HL-60/S4 (cell line): ENCODE measurements around the gene NLRP7.
"Not testable (repeated sequence)": the region's sequence is repeated elsewhere in the genome, so short reads cannot be mapped to it uniquely, and the experiment has no call there.

Experiments used
- in situ Hi-C: fragments of 300-500 bp; cut with MboI; formaldehyde crosslinking; loops from 2 replicates; pipeline ENCODE4 v1.14.3; 2022; ENCODE audit warnings: low sequenced_read_pairs

NLRP7 gene

GRCh38 chr19:54947381-54947780, at the start of gene NLRP7:
Gene NLRP7, minus strand, starts transcription at chr19:54947530.
- in situ Hi-C loops, result no loop called here

GRCh38 chr19:54995561-54995960, 48.2 kb upstream of the NLRP7 start:
- in situ Hi-C loops, result no loop called here

- in situ Hi-C loops, result not testable (repeated sequence)
Measured at GRCh38 chr19:54989531-54989930, 42.2 kb upstream of the NLRP7 start.

GRCh38 chr19:54982562-54982961, 35.2 kb upstream of the NLRP7 start:
- in situ Hi-C loops, result not testable (repeated sequence)

- in situ Hi-C loops, result not testable (repeated sequence)
Measured at GRCh38 chr19:54973229-54974090, 26.1 kb upstream of the NLRP7 start.

GRCh38 chr19:54971446-54971845, 24.1 kb upstream of the NLRP7 start:
- in situ Hi-C loops, result not testable (repeated sequence)

- in situ Hi-C loops, result no loop called here
Measured at GRCh38 chr19:54969647-54970046, 22.3 kb upstream of the NLRP7 start.

GRCh38 chr19:54967611-54968010, 20.3 kb upstream of the NLRP7 start:
- in situ Hi-C loops, result no loop called here

- in situ Hi-C loops, result not testable (repeated sequence)
Measured at GRCh38 chr19:54965055-54965454, 17.7 kb upstream of the NLRP7 start.

- in situ Hi-C loops, result no loop called here
Measured at GRCh38 chr19:54959840-54960239, 12.5 kb upstream of the NLRP7 start.

- in situ Hi-C loops, result no loop called here
Measured at GRCh38 chr19:54955376-54955775, 8.0 kb upstream of the NLRP7 start.

GRCh38 chr19:54953345-54953713, 6.0 kb upstream of the NLRP7 start:
- in situ Hi-C loops, result not testable (repeated sequence)

GRCh38 chr19:54952591-54953344, 5.4 kb upstream of the NLRP7 start:
- in situ Hi-C loops, result no loop called here

- in situ Hi-C loops, result not testable (repeated sequence)
Measured at GRCh38 chr19:54950580-54950979, 3.2 kb upstream of the NLRP7 start.

- in situ Hi-C loops, result no loop called here
Measured at GRCh38 chr19:54949412-54949811, 2.1 kb upstream of the NLRP7 start.

- in situ Hi-C loops, result not testable (repeated sequence)
Measured at GRCh38 chr19:54943772-54944361, 3.5 kb downstream of the NLRP7 start.

- in situ Hi-C loops, result not testable (repeated sequence)
Measured at GRCh38 chr19:54939538-54939937, 7.8 kb downstream of the NLRP7 start.

GRCh38 chr19:54938906-54939305, 8.4 kb downstream of the NLRP7 start:
- in situ Hi-C loops, result no loop called here

GRCh38 chr19:54937926-54938325, 9.4 kb downstream of the NLRP7 start:
- in situ Hi-C loops, result no loop called here

GRCh38 chr19:54928299-54928698, 19.0 kb downstream of the NLRP7 start:
- in situ Hi-C loops, result no loop called here

- in situ Hi-C loops, result loop anchor here (25.0 kb wide), 1 partner anchor 436 kb away; no protein-coding TSS in a partner anchor
Measured at GRCh38 chr19:54923276-54923675, 24.1 kb downstream of the NLRP7 start.
